CD4-positive, CD25-positive, alpha-beta regulatory T cell (primary cell): ENCODE measurements around the gene LYAR. TPM values are rescaled to one million over a fixed set of nuclear protein-coding genes. Genes with fewer than 3 reads are reported as not detected.

ENCODE experiments used
- ATAC-seq, 2 donors: fragments of 150-1000 bp; cut with Tn5 transposase; one replicate each; pipeline ENCODE4 v1.10.0; 2021; ENCODE audit warnings: low read depth in 2 of 2, moderate number of reproducible peaks in 2 of 2, moderate library complexity in 1 of 2
- DNase-seq, 3 donors: peaks; one replicate each; pipeline versions ENCODE4 v3.0.0 to v3.0.0-alpha.2; 2012 to 2022; ENCODE audit warnings: mixed read lengths in 1 of 3
- H3K27ac ChIP-seq: one replicate; pipeline ENCODE4 v1.7.0; 2013; ENCODE audit warnings: mild to moderate bottlenecking, low read length; ENCODE audit not compliant: insufficient read depth, poor library complexity, severe bottlenecking
- H3K27me3 ChIP-seq: one replicate; pipeline ENCODE4 v1.7.0; 2013; ENCODE audit warnings: low read length; ENCODE audit not compliant: control insufficient read depth, insufficient read depth
- H3K36me3 ChIP-seq: one replicate; pipeline ENCODE4 v1.7.0; 2013; ENCODE audit warnings: mild to moderate bottlenecking, low read length, moderate library complexity; ENCODE audit not compliant: control insufficient read depth, insufficient read depth
- H3K4me1 ChIP-seq: 2 replicates; pipeline ENCODE4 v1.7.0; 2013; ENCODE audit warnings: mild to moderate bottlenecking, low read length; ENCODE audit not compliant: insufficient read depth, control insufficient read depth, poor library complexity, severe bottlenecking
- H3K4me3 ChIP-seq: one replicate; pipeline ENCODE4 v1.7.0; 2013; ENCODE audit warnings: low read depth, mild to moderate bottlenecking, low read length, moderate library complexity
- H3K9me3 ChIP-seq, 2 experiments: 1 replicate in 1 of 2; 2 replicates in 1 of 2; pipeline ENCODE4 v1.7.0; 2013; ENCODE audit warnings: low read length in 2 of 2, mild to moderate bottlenecking in 1 of 2, moderate library complexity in 1 of 2; ENCODE audit not compliant: control insufficient read depth in 2 of 2
- H3K27ac Mint-ChIP-seq, 3 donors: one replicate each; pipeline ENCODE4 v1.8.0; 2020 to 2022; ENCODE audit warnings: mild to moderate bottlenecking in 3 of 3, mixed read lengths in 3 of 3, moderate library complexity in 2 of 3
- H3K27me3 Mint-ChIP-seq: one replicate; pipeline ENCODE4 v1.8.0; 2022; ENCODE audit warnings: mild to moderate bottlenecking, mixed read lengths
- H3K36me3 Mint-ChIP-seq: one replicate; pipeline ENCODE4 v1.8.0; 2020; ENCODE audit warnings: mixed read lengths
- H3K4me1 Mint-ChIP-seq, 4 donors: one replicate each; pipeline ENCODE4 v1.8.0; 2020 to 2022; ENCODE audit warnings: mixed read lengths in 4 of 4, mild to moderate bottlenecking in 1 of 4
- H3K4me3 Mint-ChIP-seq, 4 donors: one replicate each; pipeline ENCODE4 v1.8.0; 2020 to 2022; ENCODE audit warnings: mild to moderate bottlenecking in 4 of 4, mixed read lengths in 4 of 4, moderate library complexity in 3 of 4
- H3K9me3 Mint-ChIP-seq, 7 donors: one replicate each; pipeline ENCODE4 v1.8.0; 2020 to 2022; ENCODE audit warnings: mixed read lengths in 7 of 7, mild to moderate bottlenecking in 3 of 7, moderate library complexity in 2 of 7
- polyA plus RNA-seq, 4 donors: library from polyadenylated mRNA; unstranded; fragments of 300-500 nt; fragmentation: Illumina TruSeq; gene quantifications; one replicate each; pipeline ENCODE4 v1.2.3, GENCODE V29; 2021
- total RNA-seq: library from RNA; stranded (reverse); gene quantifications from one replicate; pipeline ENCODE4 v1.2.3, GENCODE V29; 2022

The LYAR gene
- total and polyA plus RNA-seq, 5 donors from 2014 or later = 14.3 to 25.8 (median 22.3) TPM

DNA sequence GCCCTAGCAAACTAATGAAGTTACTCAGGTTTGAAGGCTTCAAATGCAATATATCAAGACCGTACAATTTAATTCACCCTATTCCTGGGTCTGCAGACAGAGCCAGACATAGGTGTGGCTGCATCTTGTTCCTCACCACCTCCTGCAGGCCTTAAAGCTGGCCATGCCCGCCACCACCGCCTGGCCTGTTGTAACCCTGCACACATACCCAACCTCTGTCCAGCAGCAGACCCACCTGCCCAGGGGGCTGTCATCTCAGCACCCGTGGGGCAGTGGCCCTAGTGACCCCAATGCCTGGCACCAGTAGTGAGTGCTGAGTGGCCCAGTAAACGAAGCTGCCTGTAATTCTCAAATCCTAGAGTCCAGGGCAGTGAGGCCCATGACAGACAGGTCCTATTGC lies 40.8 kb upstream of the LYAR start:
- H3K4me3 ChIP-seq = no peak overlapping the region
- H3K36me3 Mint-ChIP-seq = no peaks in the 10 kb centered on the region
- no peaks in the 10 kb centered on the region for H3K9me3 ChIP-seq
- no peak overlapping the region for H3K27ac ChIP-seq
- H3K4me3 Mint-ChIP-seq = no peak overlapping the region
- no peaks in the 10 kb centered on the region for H3K27me3 Mint-ChIP-seq
- H3K27ac Mint-ChIP-seq = no peak overlapping the region
- no peaks in the 10 kb centered on the region for H3K27me3 ChIP-seq
- ATAC-seq = no peak
- H3K36me3 ChIP-seq = no peaks in the 10 kb centered on the region
- no peak for DNase-seq
- H3K9me3 Mint-ChIP-seq = no peaks in the 10 kb centered on the region
- H3K4me1 Mint-ChIP-seq = peaks cover 0 to 8% (median 3%) of the 10 kb centered on the region in 4 donors
- peaks cover 4% of the 10 kb centered on the region for H3K4me1 ChIP-seq

DNA sequence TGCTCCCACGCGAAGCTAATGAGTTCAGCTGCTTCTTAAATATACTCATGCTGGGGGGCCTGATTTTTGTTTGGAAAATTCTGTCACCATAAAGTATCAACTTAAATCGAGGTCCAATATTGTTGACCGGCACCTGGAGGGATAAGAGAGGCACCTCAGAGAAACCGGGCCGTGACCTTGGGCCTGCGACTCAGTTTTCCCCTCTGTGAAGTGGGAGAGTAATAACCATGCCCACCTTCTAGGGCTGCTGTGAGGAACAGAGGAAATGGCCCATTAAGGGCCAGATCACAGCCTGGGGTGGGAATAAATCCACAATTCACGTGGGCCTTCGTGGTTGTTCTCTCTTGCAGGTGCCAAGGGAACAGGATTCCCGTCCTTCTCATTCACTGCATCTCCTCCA lies 39.5 kb upstream of the LYAR start:
- Mint-ChIP-seq H3K36me3 (no peaks in the 10 kb centered on the region), H3K27me3 (no peaks in the 10 kb centered on the region)
- ATAC-seq = no peak

DNA sequence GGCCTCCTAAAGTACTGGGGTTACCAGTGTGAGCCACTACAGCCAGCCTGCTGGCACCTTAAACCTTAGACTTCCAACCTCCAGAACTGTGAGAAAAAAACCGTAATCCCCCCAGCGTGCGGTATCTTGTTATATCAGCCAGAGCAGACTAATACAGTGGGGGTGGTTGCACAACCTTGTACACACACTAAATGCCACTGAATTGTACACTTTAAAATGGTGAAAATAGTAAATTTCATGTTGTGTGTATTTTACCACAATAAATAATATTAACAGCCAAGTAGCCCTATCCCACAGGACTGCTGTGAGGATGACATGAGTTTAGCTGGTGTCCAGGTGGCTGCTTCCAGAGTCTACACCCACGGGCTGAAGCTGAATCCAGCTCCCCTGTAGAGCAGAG lies 38.9 kb upstream of the LYAR start:
- Histone ChIP-seq H3K36me3 (no peaks in the 10 kb centered on the region), H3K4me3 (no peak overlapping the region), H3K27me3 (no peaks in the 10 kb centered on the region), H3K27ac (no peak overlapping the region), H3K4me1 (no peaks in the 10 kb centered on the region), H3K9me3 (no peaks in the 10 kb centered on the region)
- H3K27me3 Mint-ChIP-seq = no peaks in the 10 kb centered on the region
- no peaks in the 10 kb centered on the region for H3K9me3 Mint-ChIP-seq
- H3K4me3 Mint-ChIP-seq = no peak overlapping the region
- H3K36me3 Mint-ChIP-seq = peaks cover 1% of the 10 kb centered on the region
- no peaks in the 10 kb centered on the region for H3K4me1 Mint-ChIP-seq
- ATAC-seq (no peak), DNase-seq (no peak)
- H3K27ac Mint-ChIP-seq = no peak overlapping the region

More for the DNA sequence above, 39.5 kb upstream of the LYAR start:
- no peak overlapping the region for H3K27ac Mint-ChIP-seq
- H3K27ac ChIP-seq = no peak overlapping the region
- no peak overlapping the region for H3K4me3 Mint-ChIP-seq
- H3K4me3 ChIP-seq = no peak overlapping the region
- no peaks in the 10 kb centered on the region for H3K9me3 ChIP-seq
- peaks cover 0 to under 1% (median 0%) of the 10 kb centered on the region in 4 donors for H3K4me1 Mint-ChIP-seq
- no peaks in the 10 kb centered on the region for H3K27me3 ChIP-seq
- no peaks in the 10 kb centered on the region for H3K9me3 Mint-ChIP-seq
- no peaks in the 10 kb centered on the region for H3K36me3 ChIP-seq
- DNase-seq = no peak
- no peaks in the 10 kb centered on the region for H3K4me1 ChIP-seq

DNA sequence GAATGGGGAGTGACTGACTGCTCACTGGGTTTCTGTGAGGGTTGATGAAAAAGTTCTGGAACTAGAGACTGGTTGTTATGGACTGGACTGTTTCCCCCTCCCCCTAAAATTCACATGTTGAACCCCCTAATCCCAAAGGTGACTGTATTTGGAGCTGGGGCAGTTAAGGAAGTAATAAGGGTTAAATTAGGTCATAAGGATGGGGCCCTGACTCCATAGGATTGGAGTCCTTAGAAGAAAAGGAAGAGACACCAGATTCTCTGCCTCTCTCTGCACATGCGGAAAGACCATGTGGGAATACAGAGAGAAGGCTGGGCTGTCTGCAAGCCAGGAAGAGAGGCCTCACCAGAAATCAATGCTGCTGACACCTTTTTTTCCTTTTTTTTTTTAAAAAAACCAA lies 38.3 kb upstream of the LYAR start:
- no peaks in the 10 kb centered on the region for H3K27me3 ChIP-seq
- H3K27me3 Mint-ChIP-seq = no peaks in the 10 kb centered on the region
- no peak for ATAC-seq
- H3K4me3 ChIP-seq = no peak overlapping the region
- H3K9me3 ChIP-seq = no peaks in the 10 kb centered on the region
- H3K4me3 Mint-ChIP-seq = no peak overlapping the region
- H3K36me3 Mint-ChIP-seq = peaks cover 4% of the 10 kb centered on the region
- H3K27ac ChIP-seq = no peak overlapping the region
- no peak overlapping the region for H3K27ac Mint-ChIP-seq
- DNase-seq = no peak
- H3K4me1 ChIP-seq = no peaks in the 10 kb centered on the region
- H3K9me3 Mint-ChIP-seq = no peaks in the 10 kb centered on the region
- no peaks in the 10 kb centered on the region for H3K36me3 ChIP-seq
- no peaks in the 10 kb centered on the region for H3K4me1 Mint-ChIP-seq

DNA sequence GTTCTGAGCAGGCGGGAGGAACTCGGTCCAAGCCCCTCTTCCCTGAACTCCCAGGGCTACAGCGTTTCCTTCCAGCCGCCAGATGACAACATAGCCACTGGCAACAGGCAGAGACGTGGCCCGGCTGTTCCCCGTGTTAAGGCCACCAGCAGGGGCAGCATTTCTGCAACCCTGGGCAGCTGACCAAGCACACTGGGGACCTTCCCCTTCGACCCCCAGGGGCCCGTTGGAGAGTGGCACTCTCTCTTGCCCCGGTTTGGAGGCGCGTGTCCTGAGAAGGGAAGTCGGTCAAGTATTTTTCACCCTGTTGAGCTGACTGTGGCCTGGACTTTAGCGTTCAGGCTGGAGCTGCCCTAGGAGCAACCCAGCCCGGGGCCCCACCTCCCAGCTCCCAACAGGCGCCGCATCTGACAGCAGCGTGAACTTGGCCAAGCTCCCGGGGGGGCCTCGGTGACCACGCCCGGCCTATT lies 37.7 kb upstream of the LYAR start:
- H3K9me3 Mint-ChIP-seq = no peaks in the 10 kb centered on the region

DNA sequence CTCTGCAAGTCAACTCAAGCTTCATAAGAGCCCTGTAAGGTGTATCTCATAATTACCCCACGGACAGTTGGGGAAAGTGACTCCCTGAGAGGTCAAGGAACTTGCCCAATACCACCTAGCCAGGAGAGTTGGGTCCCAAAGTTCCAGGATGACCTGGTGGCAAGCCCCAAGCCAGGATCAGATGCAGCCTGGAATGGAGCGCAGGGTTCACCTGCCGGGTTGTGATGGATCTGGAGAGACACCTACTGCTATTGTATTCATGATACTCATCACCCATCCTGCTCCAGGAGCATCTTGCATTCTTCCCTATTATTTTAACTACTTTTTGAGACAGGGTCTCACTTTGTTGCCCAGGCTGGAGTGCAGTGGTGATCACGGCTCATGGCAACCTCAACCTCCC lies 36.2 kb upstream of the LYAR start:
- H3K4me1 Mint-ChIP-seq = no peaks in the 10 kb centered on the region
- peaks cover 18% of the 10 kb centered on the region for H3K36me3 Mint-ChIP-seq
- no peaks in the 10 kb centered on the region for H3K27me3 ChIP-seq
- peaks cover 13% of the 10 kb centered on the region for H3K36me3 ChIP-seq
- no peak overlapping the region for H3K4me3 ChIP-seq
- H3K4me1 ChIP-seq = no peaks in the 10 kb centered on the region
- H3K9me3 Mint-ChIP-seq = no peaks in the 10 kb centered on the region
- H3K27ac ChIP-seq = no peak overlapping the region
- H3K27ac Mint-ChIP-seq = no peak overlapping the region
- DNase-seq (no peak), ATAC-seq (no peak)
- H3K27me3 Mint-ChIP-seq = no peaks in the 10 kb centered on the region
- no peak overlapping the region for H3K4me3 Mint-ChIP-seq
- H3K9me3 ChIP-seq = no peaks in the 10 kb centered on the region

More for the DNA sequence above, 37.7 kb upstream of the LYAR start:
- Histone ChIP-seq H3K4me1 (no peaks in the 10 kb centered on the region), H3K9me3 (no peaks in the 10 kb centered on the region), H3K27ac (no peak overlapping the region), H3K27me3 (no peaks in the 10 kb centered on the region), H3K4me3 (no peak overlapping the region), H3K36me3 (peaks cover under 1% of the 10 kb centered on the region)
- ATAC-seq (no peak), DNase-seq (no peak)
- Mint-ChIP-seq H3K4me3 (no peak overlapping the region), H3K4me1 (no peaks in the 10 kb centered on the region), H3K36me3 (peaks cover 6% of the 10 kb centered on the region), H3K27ac (no peak overlapping the region), H3K27me3 (no peaks in the 10 kb centered on the region)

DNA sequence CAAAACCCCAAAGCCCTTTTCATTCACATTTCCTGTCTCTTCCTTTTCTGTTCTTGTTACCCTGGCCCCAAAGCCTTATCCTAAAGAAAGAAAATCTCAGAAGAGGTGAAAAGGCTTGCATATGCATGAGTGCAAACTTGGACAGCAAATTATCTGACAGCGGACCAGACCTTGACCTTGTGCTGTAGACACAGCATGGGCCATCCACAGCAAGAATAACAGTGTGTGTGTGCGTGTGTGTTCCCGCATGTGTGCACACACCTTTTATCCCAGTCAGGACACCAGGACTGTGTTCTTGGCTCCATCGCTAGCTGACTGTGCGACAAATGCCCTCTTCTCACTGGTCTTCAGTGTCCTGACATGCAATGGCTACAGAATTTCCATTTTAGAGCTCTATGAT lies 35.4 kb upstream of the LYAR start:
- H3K9me3 Mint-ChIP-seq = no peaks in the 10 kb centered on the region

DNA sequence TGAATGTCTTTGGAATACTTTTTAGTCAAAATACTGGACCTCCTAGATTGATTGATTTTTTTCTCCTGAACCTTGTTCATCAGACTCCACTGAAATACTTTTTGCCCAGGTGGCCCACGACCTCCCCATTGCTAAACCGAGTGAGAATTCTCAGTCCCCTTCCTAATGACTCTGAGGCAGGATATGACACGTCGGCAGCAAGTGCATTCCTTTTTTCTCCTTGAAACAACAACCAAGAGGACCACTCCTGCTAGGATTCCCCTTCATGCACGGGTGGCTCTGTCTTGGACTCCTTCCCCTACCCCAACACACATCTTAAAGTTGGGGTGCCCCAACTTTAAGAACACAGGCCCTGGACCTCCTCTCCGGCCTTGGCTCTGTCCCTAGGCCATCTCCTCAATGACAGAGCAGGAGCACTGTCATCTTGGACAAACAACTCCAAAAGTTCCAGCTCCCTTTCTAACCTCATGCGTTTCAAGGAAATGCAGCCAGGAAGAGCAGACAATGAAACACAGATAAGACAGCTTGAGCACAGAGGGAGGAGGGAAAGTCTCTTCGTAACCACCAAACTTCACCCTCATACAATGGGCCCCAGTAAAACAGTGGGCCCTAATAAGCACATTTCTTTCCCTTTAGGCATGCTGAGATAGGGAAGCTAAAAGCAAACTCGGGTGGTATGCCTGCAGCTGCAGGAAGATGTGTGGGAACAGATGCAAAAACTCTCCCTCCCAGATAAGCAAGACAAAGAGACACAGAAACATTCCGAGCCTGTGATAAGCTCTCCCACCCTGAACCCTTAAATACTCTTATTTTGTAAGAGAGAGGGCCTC lies 34.0 kb upstream of the LYAR start:
- H3K27me3 ChIP-seq = no peaks in the 10 kb centered on the region
- H3K4me1 Mint-ChIP-seq = no peaks in the 10 kb centered on the region
- H3K36me3 ChIP-seq = peaks cover 25% of the 10 kb centered on the region
- H3K27me3 Mint-ChIP-seq = no peaks in the 10 kb centered on the region
- no peaks in the 10 kb centered on the region for H3K9me3 ChIP-seq
- peak overlapping the region in 1 of 3 donors; percentile 11 for H3K27ac Mint-ChIP-seq
- ATAC-seq (no peak), DNase-seq (no peak)
- H3K4me3 ChIP-seq = no peak overlapping the region
- no peak overlapping the region for H3K4me3 Mint-ChIP-seq
- peaks cover 30% of the 10 kb centered on the region for H3K36me3 Mint-ChIP-seq
- no peaks in the 10 kb centered on the region for H3K9me3 Mint-ChIP-seq
- no peak overlapping the region for H3K27ac ChIP-seq
- H3K4me1 ChIP-seq = no peaks in the 10 kb centered on the region

More for the DNA sequence above, 35.4 kb upstream of the LYAR start:
- no peaks in the 10 kb centered on the region for H3K4me1 Mint-ChIP-seq
- H3K36me3 Mint-ChIP-seq = peaks cover 26% of the 10 kb centered on the region
- no peak overlapping the region for H3K27ac ChIP-seq
- no peak overlapping the region for H3K4me3 Mint-ChIP-seq
- H3K27ac Mint-ChIP-seq = no peak overlapping the region
- H3K4me3 ChIP-seq = no peak overlapping the region
- H3K27me3 ChIP-seq = no peaks in the 10 kb centered on the region
- H3K4me1 ChIP-seq = no peaks in the 10 kb centered on the region
- no peak for DNase-seq
- H3K36me3 ChIP-seq = peaks cover 21% of the 10 kb centered on the region
- no peaks in the 10 kb centered on the region for H3K9me3 ChIP-seq
- no peaks in the 10 kb centered on the region for H3K27me3 Mint-ChIP-seq
- ATAC-seq = no peak
